Measurements from ENCODE around the gene COQ5. TPM values are rescaled to one million over a fixed set of nuclear protein-coding genes. Genes with fewer than 3 reads are reported as not detected.
"Not testable (repeated sequence)": the region's sequence is repeated elsewhere in the genome, so short reads cannot be mapped to it uniquely, and the experiment has no call there.

The COQ5 gene
- total RNA-seq, 1 donor, result 26.1 TPM

- no peak for TF ChIP-seq CTCF (IDR thresholded peaks at IDR 0.05; ENCODE audit: insufficient read depth, low read length)
- DNase-seq (ENCODE audit: low read depth), result no peak
- H3K4me3 ChIP-seq (ENCODE audit: low read depth, low read length), result no peak overlapping the region
These were observed 38.0 kb downstream of the COQ5 start for GRCh38 chr12:120490833-120491512.

GRCh38 chr12:120490325-120490724 lies 38.6 kb downstream of the COQ5 start:
- TF ChIP-seq CTCF (IDR thresholded peaks at IDR 0.05; ENCODE audit: insufficient read depth, low read length), result no peak
- H3K4me3 ChIP-seq (ENCODE audit: low read depth, low read length), result no peak overlapping the region
- DNase-seq (ENCODE audit: low read depth), result no peak

- DNase-seq (ENCODE audit: low read depth), result no peak
- no peak overlapping the region for H3K4me3 ChIP-seq (ENCODE audit: low read depth, low read length)
- no peak for TF ChIP-seq CTCF (IDR thresholded peaks at IDR 0.05; ENCODE audit: insufficient read depth, low read length)
These were observed 39.9 kb downstream of the COQ5 start for GRCh38 chr12:120489018-120489417.

GRCh38 chr12:120488057-120488640 lies 40.8 kb downstream of the COQ5 start:
- no peak overlapping the region for H3K4me3 ChIP-seq (ENCODE audit: low read depth, low read length)
- DNase-seq (ENCODE audit: low read depth), result no peak
- no peak for TF ChIP-seq CTCF (IDR thresholded peaks at IDR 0.05; ENCODE audit: insufficient read depth, low read length)

- DNase-seq (ENCODE audit: low read depth); H3K4me3 ChIP-seq (ENCODE audit: low read depth, low read length): not testable (repeated sequence)
These were observed 41.4 kb downstream of the COQ5 start for GRCh38 chr12:120487552-120487951.

GRCh38 chr12:120485961-120486881 lies 42.7 kb downstream of the COQ5 start:
- no peak for DNase-seq (ENCODE audit: low read depth)
- TF ChIP-seq CTCF (IDR thresholded peaks at IDR 0.05; ENCODE audit: insufficient read depth, low read length), result no peak
- H3K4me3 ChIP-seq (ENCODE audit: low read depth, low read length), result no peak overlapping the region

- H3K4me3 ChIP-seq (ENCODE audit: low read depth, low read length), result no peak overlapping the region
- no peak for DNase-seq (ENCODE audit: low read depth)
- no peak for TF ChIP-seq CTCF (IDR thresholded peaks at IDR 0.05; ENCODE audit: insufficient read depth, low read length)
These were observed 45.3 kb downstream of the COQ5 start for GRCh38 chr12:120483621-120484020.
